NB4 (cell line): ENCODE results near the gene MPO.

Experiments used
- POLR2A ChIP-seq: IDR thresholded peaks from 2 replicates; pipeline ENCODE4 v1.6.1; 2011; ENCODE audit warnings: mild to moderate bottlenecking; ENCODE audit not compliant: insufficient read length; ENCODE audit errors: extremely low read depth
- TF ChIP-seq, protein P1 (sequence below): IDR thresholded peaks from one replicate; pipeline ENCODE4 v1.5.1; 2012; ENCODE audit warnings: low read depth, low read length
- TF ChIP-seq, protein P2 (sequence below): IDR thresholded peaks from 2 replicates; pipeline ENCODE4 v1.6.1; 2011; ENCODE audit warnings: low read depth, low read length

DNA sequence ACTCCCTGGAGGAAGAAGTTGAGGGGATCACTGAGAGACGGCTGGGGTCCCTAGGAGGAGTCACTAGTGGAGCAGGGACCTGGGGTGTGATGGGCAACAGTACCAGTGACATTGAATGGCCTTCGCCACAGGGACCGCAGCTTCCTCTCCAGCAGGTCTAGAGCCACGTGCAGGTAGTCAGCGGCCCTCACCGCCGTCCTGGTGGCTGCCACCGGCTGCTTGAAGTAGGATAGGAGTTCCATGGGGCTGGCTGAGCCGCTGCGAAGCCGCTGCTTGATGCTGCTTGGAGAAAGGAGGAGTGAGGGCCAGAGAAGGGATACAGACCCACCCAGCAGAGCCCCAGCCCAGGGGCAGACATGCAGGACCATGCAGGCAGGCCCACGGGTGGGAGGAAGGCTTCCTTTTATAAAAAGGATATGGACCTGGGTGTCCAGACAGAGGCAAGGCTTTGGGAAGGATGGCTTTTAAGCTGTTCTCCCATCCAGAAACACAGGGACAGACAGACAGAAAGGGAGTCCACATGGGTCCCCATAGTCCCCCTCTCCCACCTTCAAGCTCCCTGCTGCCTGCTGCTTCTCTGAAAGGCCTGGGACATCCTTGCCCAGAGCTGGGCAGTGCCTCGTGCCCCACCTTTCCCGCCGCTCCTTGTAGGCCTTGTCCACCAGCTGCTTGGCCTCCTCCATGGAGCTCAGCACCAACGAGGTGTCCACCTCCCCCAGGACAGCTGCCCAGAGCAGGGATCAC, 827 bp downstream of the MPO start:
- no peak for TF ChIP-seq POLR2A
- TF ChIP-seq, protein P1, sequence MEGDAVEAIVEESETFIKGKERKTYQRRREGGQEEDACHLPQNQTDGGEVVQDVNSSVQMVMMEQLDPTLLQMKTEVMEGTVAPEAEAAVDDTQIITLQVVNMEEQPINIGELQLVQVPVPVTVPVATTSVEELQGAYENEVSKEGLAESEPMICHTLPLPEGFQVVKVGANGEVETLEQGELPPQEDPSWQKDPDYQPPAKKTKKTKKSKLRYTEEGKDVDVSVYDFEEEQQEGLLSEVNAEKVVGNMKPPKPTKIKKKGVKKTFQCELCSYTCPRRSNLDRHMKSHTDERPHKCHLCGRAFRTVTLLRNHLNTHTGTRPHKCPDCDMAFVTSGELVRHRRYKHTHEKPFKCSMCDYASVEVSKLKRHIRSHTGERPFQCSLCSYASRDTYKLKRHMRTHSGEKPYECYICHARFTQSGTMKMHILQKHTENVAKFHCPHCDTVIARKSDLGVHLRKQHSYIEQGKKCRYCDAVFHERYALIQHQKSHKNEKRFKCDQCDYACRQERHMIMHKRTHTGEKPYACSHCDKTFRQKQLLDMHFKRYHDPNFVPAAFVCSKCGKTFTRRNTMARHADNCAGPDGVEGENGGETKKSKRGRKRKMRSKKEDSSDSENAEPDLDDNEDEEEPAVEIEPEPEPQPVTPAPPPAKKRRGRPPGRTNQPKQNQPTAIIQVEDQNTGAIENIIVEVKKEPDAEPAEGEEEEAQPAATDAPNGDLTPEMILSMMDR = no peak
- TF ChIP-seq, protein P2, sequence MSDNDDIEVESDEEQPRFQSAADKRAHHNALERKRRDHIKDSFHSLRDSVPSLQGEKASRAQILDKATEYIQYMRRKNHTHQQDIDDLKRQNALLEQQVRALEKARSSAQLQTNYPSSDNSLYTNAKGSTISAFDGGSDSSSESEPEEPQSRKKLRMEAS = peak; percentile 89
